ENCODE measurements around the gene DLGAP1.

The DLGAP1 gene

DNA sequence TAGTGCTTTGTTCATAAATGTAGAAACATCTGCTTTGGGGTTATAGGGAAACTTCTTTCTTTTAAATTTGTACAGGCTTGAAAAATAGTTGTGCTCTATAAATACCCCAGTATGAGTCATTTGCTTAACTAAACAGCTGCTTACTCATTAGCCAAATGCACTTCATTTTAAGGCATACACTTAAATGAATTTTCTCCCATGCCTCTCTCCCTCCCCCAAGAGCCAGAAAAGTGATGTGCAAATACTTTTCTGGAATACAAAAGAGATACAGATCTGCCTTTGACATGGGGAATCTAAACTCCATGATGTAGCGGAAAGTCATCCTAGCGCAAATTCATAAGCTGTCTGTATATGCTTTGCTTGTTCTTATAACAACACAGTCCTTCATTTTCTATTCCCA lies 469.4 kb downstream of the DLGAP1 start:
- DNase-seq = peak in 1 of 3 donors; percentile 27
- no peaks in the 10 kb centered on the region for H3K9me3 ChIP-seq (ENCODE audit: control extremely low read depth in 1 of 5, control insufficient read depth in 4 of 5, insufficient read depth in 2 of 5, low read depth in 1 of 5, low read length in 4 of 5)
- WGBS (ENCODE audit: insufficient coverage) = 91% methylated on average over 2 of the region's 2 CpGs
- no peaks in the 10 kb centered on the region for H3K36me3 ChIP-seq (ENCODE audit: control insufficient read depth in 4 of 4, insufficient read depth in 4 of 4, low read length in 3 of 4)
- no peaks in the 10 kb centered on the region for H3K27me3 ChIP-seq (replicated peaks in 2 of 5; ENCODE audit: control insufficient read depth in 4 of 5, insufficient read depth in 5 of 5, low read length in 4 of 5)
- POLR2A ChIA-PET = no interaction called here
- no peak overlapping the region for H3K27ac ChIP-seq (ENCODE audit: insufficient read depth in 1 of 2, low read depth in 1 of 2, low read length in 2 of 2, poor library complexity in 1 of 2, severe bottlenecking in 2 of 2)
- H3K4me3 ChIP-seq (ENCODE audit: control insufficient read depth in 1 of 7, extremely low read depth in 1 of 7, insufficient read depth in 4 of 7, low read depth in 2 of 7, low read length in 6 of 7) = no peak overlapping the region
- CTCF ChIA-PET = interaction anchor here (1.1 to 2.0 kb wide), 5 partner anchors 8 to 215 kb away, joined by 3 to 7 read pairs (median 5); no protein-coding TSS in a partner anchor
- peaks cover 0 to 28% (median 6%) of the 10 kb centered on the region in 4 experiments for H3K4me1 ChIP-seq (ENCODE audit: control extremely low read depth in 1 of 4, control insufficient read depth in 4 of 4, insufficient read depth in 4 of 4, low read length in 3 of 4)

DNA sequence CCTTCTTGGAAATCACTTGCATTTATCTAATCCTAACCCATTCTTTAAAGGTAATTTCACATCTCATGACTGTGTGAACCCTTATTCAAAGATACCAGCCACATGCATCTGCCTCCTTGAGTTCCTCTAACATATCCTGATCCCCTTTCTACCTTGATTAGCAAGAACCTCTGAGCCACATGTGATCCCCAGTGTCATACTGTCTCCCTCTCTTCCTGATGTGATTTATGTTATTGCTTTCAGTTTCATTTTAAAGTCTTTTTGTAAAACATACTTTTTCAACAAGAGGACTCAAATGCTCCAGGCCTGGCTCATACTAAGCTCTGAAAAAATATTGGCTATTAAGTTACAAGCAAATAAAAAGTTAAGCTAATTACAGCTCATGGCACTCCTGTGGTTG lies 470.1 kb downstream of the DLGAP1 start:
- Histone ChIP-seq H3K4me1 (ENCODE audit: control extremely low read depth in 1 of 4, control insufficient read depth in 4 of 4, insufficient read depth in 4 of 4, low read length in 3 of 4) (peaks cover 0 to 28% (median 6%) of the 10 kb centered on the region in 4 experiments), H3K27ac (ENCODE audit: insufficient read depth in 1 of 2, low read depth in 1 of 2, low read length in 2 of 2, poor library complexity in 1 of 2, severe bottlenecking in 2 of 2) (no peak overlapping the region), H3K4me3 (ENCODE audit: control insufficient read depth in 1 of 7, extremely low read depth in 1 of 7, insufficient read depth in 4 of 7, low read depth in 2 of 7, low read length in 6 of 7) (no peak overlapping the region), H3K36me3 (ENCODE audit: control insufficient read depth in 4 of 4, insufficient read depth in 4 of 4, low read length in 3 of 4) (no peaks in the 10 kb centered on the region), H3K27me3 (replicated peaks in 2 of 5; ENCODE audit: control insufficient read depth in 4 of 5, insufficient read depth in 5 of 5, low read length in 4 of 5) (no peaks in the 10 kb centered on the region), H3K9me3 (ENCODE audit: control extremely low read depth in 1 of 5, control insufficient read depth in 4 of 5, insufficient read depth in 2 of 5, low read depth in 1 of 5, low read length in 4 of 5) (no peaks in the 10 kb centered on the region)
- ChIA-PET CTCF (interaction anchor here (0.6 to 2.0 kb wide), 7 partner anchors 9 to 1253 kb away, joined by 3 to 7 read pairs (median 3); no protein-coding TSS in a partner anchor), POLR2A (interaction anchor here (0.6 kb wide), 1 partner anchor 458 kb away, joined by 7 read pairs; no protein-coding TSS in a partner anchor)
- peak; percentile 28 to 78 (median 66) for DNase-seq

DNA sequence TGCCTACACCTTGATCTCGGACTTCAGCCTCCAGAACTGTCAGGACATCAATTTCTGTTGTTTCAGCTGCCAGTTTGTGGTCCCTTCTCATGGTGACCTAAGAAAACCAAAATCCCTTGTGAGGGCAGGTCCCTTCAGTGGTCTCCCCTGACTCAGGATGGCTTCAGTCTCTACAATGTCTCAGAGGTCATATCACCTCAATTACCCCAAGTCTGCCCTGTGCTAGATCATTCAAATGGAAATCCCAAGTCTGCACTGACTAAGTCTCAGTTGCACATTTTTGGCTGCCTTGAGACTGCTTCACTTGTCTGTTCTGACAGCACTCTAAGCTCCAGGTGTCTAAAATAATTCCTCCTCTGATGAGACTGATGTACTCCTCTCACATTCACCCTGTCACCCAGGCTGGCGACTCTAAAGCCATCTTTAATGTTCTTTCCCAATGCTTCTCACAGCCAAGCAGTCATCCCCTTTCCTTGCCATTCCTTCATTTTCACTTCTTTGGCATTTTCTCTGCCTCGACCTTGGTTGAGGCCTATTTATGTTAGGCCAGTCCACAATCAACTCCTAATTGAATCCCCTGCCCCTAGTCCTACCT lies 470.8 kb downstream of the DLGAP1 start:
- CTCF ChIA-PET = interaction anchor here (1.1 to 1.8 kb wide), 5 partner anchors 10 to 114 kb away, joined by 3 to 12 read pairs (median 4); no protein-coding TSS in a partner anchor
- WGBS (ENCODE audit: insufficient coverage) = 72% methylated on average over 3 of the region's 3 CpGs
- H3K4me1 ChIP-seq (ENCODE audit: control extremely low read depth in 1 of 4, control insufficient read depth in 4 of 4, insufficient read depth in 4 of 4, low read length in 3 of 4) = peaks cover 0 to 28% (median 6%) of the 10 kb centered on the region in 4 experiments
- no peaks in the 10 kb centered on the region for H3K9me3 ChIP-seq (ENCODE audit: control extremely low read depth in 1 of 5, control insufficient read depth in 4 of 5, insufficient read depth in 2 of 5, low read depth in 1 of 5, low read length in 4 of 5)
- H3K36me3 ChIP-seq (ENCODE audit: control insufficient read depth in 4 of 4, insufficient read depth in 4 of 4, low read length in 3 of 4) = no peaks in the 10 kb centered on the region
- no peaks in the 10 kb centered on the region for H3K27me3 ChIP-seq (replicated peaks in 2 of 5; ENCODE audit: control insufficient read depth in 4 of 5, insufficient read depth in 5 of 5, low read length in 4 of 5)
- peak in 1 of 3 donors; percentile 11 for DNase-seq
- no peak overlapping the region for H3K4me3 ChIP-seq (ENCODE audit: control insufficient read depth in 1 of 7, extremely low read depth in 1 of 7, insufficient read depth in 4 of 7, low read depth in 2 of 7, low read length in 6 of 7)
- POLR2A ChIA-PET = no interaction called here
- no peak overlapping the region for H3K27ac ChIP-seq (ENCODE audit: insufficient read depth in 1 of 2, low read depth in 1 of 2, low read length in 2 of 2, poor library complexity in 1 of 2, severe bottlenecking in 2 of 2)

DNA sequence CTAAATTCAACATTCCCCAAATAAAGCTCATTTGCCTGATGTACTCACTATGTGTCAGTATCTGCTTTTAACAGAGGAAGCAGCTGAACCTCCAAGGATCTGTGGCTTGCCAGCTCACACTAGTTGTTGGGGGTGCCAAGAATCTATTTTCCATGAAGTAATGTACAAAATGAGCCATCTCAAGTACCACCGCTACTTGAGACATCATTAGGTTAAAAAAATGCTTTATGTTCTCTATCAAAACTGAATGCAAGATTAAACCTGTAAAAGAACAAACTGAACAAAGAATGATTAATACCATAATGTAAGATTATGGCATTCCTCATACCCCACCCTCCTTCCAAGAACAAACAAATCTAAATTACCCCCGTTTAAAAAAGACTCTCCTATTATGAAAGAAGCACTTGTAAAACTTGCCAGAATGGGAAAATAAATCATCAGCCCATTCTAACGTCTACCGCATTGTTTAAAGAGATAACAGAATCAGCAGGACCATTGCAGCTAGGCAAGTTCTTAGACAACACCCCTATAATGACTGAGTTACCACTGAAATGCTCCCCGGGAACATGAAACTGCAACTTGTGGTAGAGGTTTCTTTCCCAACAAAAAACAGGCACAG lies 471.6 kb downstream of the DLGAP1 start:
- no peak overlapping the region for H3K4me3 ChIP-seq (ENCODE audit: control insufficient read depth in 1 of 7, extremely low read depth in 1 of 7, insufficient read depth in 4 of 7, low read depth in 2 of 7, low read length in 6 of 7)
- ChIA-PET CTCF (interaction anchor here (1.6 to 1.8 kb wide), 2 partner anchors 12 to 17 kb away, joined by 4 to 12 read pairs; no protein-coding TSS in a partner anchor), POLR2A (no interaction called here)
- 3% methylated on average over 3 of the region's 5 CpGs for WGBS (ENCODE audit: insufficient coverage)
- peaks cover 0 to 28% (median 6%) of the 10 kb centered on the region in 4 experiments for H3K4me1 ChIP-seq (ENCODE audit: control extremely low read depth in 1 of 4, control insufficient read depth in 4 of 4, insufficient read depth in 4 of 4, low read length in 3 of 4)
- no peak overlapping the region for H3K27ac ChIP-seq (ENCODE audit: insufficient read depth in 1 of 2, low read depth in 1 of 2, low read length in 2 of 2, poor library complexity in 1 of 2, severe bottlenecking in 2 of 2)
- H3K36me3 ChIP-seq (ENCODE audit: control insufficient read depth in 4 of 4, insufficient read depth in 4 of 4, low read length in 3 of 4) = no peaks in the 10 kb centered on the region
- H3K27me3 ChIP-seq (replicated peaks in 2 of 5; ENCODE audit: control insufficient read depth in 4 of 5, insufficient read depth in 5 of 5, low read length in 4 of 5) = no peaks in the 10 kb centered on the region
- peaks cover 0 to 4% (median 0%) of the 10 kb centered on the region in 5 experiments for H3K9me3 ChIP-seq (ENCODE audit: control extremely low read depth in 1 of 5, control insufficient read depth in 4 of 5, insufficient read depth in 2 of 5, low read depth in 1 of 5, low read length in 4 of 5)
- DNase-seq = peak; percentile 58 to 88 (median 84)

DNA sequence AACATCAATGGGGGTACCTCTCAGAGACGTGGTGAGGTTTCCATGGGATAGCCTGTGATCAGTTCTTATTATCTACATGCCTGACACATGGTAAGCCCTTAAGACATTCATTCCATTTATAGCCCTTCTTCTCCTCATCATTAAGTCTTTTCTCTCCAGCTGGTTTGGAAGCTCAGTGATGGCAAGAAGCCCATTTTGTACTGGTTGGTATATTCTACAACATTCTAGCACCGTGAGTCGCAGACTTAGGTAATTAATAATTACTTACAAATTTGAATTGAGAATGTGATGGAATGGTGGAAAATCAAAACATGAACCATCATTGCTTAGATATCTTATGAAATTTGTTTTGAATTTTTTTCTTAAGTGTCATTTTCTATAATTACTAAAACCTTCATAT lies 472.6 kb downstream of the DLGAP1 start:
- 80% methylated on average over 1 of the region's 3 CpGs for WGBS (ENCODE audit: insufficient coverage)

DNA sequence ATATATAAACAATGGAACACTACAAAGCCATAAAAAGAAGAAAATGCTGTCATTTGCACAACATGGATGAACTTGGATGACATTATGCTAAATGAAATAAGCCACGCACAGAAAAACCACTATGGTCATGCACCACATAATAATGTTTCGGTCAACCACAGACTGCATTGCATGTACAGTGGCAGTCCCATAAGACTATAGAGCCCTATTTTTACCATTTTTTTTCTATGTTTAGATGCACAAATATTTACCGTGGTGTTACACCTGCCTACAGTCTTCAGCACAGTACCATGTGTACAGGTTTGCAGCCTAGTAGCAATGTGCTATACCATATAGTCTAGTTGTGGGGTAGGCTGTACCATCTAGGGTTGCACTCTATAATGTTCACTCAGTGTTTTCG lies 476.1 kb downstream of the DLGAP1 start:
- H3K27ac ChIP-seq (ENCODE audit: insufficient read depth in 1 of 2, low read depth in 1 of 2, low read length in 2 of 2, poor library complexity in 1 of 2, severe bottlenecking in 2 of 2) = no peak overlapping the region
- ChIA-PET CTCF (interaction anchor here (1.0 kb wide), 1 partner anchor 10 kb away, joined by 4 read pairs; no protein-coding TSS in a partner anchor), POLR2A (no interaction called here)
- WGBS (ENCODE audit: insufficient coverage) = 100% methylated on average over 1 of the region's 4 CpGs
- H3K27me3 ChIP-seq (replicated peaks in 2 of 5; ENCODE audit: control insufficient read depth in 4 of 5, insufficient read depth in 5 of 5, low read length in 4 of 5) = no peaks in the 10 kb centered on the region
- no peaks in the 10 kb centered on the region for H3K36me3 ChIP-seq (ENCODE audit: control insufficient read depth in 4 of 4, insufficient read depth in 4 of 4, low read length in 3 of 4)
- no peak for DNase-seq
- no peak overlapping the region for H3K4me3 ChIP-seq (ENCODE audit: control insufficient read depth in 1 of 7, extremely low read depth in 1 of 7, insufficient read depth in 4 of 7, low read depth in 2 of 7, low read length in 6 of 7)
- peaks cover 0 to 9% (median 3%) of the 10 kb centered on the region in 4 experiments for H3K4me1 ChIP-seq (ENCODE audit: control extremely low read depth in 1 of 4, control insufficient read depth in 4 of 4, insufficient read depth in 4 of 4, low read length in 3 of 4)
- peaks cover 0 to 4% (median 0%) of the 10 kb centered on the region in 5 experiments for H3K9me3 ChIP-seq (ENCODE audit: control extremely low read depth in 1 of 5, control insufficient read depth in 4 of 5, insufficient read depth in 2 of 5, low read depth in 1 of 5, low read length in 4 of 5)

More for the DNA sequence above, 472.6 kb downstream of the DLGAP1 start:
- DNase-seq = no peak
- H3K9me3 ChIP-seq (ENCODE audit: control extremely low read depth in 1 of 5, control insufficient read depth in 4 of 5, insufficient read depth in 2 of 5, low read depth in 1 of 5, low read length in 4 of 5) = peaks cover 0 to 4% (median 0%) of the 10 kb centered on the region in 5 experiments
- no peak overlapping the region for H3K27ac ChIP-seq (ENCODE audit: insufficient read depth in 1 of 2, low read depth in 1 of 2, low read length in 2 of 2, poor library complexity in 1 of 2, severe bottlenecking in 2 of 2)
- ChIA-PET CTCF (interaction anchor here (1.6 to 1.8 kb wide), 2 partner anchors 13 to 18 kb away, joined by 4 to 12 read pairs; no protein-coding TSS in a partner anchor), POLR2A (no interaction called here)
- no peaks in the 10 kb centered on the region for H3K36me3 ChIP-seq (ENCODE audit: control insufficient read depth in 4 of 4, insufficient read depth in 4 of 4, low read length in 3 of 4)
- H3K4me3 ChIP-seq (ENCODE audit: control insufficient read depth in 1 of 7, extremely low read depth in 1 of 7, insufficient read depth in 4 of 7, low read depth in 2 of 7, low read length in 6 of 7) = no peak overlapping the region
- H3K27me3 ChIP-seq (replicated peaks in 2 of 5; ENCODE audit: control insufficient read depth in 4 of 5, insufficient read depth in 5 of 5, low read length in 4 of 5) = no peaks in the 10 kb centered on the region
- peaks cover 0 to 28% (median 6%) of the 10 kb centered on the region in 4 experiments for H3K4me1 ChIP-seq (ENCODE audit: control extremely low read depth in 1 of 4, control insufficient read depth in 4 of 4, insufficient read depth in 4 of 4, low read length in 3 of 4)
